Measurements from ENCODE around the gene KIF6.

Gene KIF6

DNA sequence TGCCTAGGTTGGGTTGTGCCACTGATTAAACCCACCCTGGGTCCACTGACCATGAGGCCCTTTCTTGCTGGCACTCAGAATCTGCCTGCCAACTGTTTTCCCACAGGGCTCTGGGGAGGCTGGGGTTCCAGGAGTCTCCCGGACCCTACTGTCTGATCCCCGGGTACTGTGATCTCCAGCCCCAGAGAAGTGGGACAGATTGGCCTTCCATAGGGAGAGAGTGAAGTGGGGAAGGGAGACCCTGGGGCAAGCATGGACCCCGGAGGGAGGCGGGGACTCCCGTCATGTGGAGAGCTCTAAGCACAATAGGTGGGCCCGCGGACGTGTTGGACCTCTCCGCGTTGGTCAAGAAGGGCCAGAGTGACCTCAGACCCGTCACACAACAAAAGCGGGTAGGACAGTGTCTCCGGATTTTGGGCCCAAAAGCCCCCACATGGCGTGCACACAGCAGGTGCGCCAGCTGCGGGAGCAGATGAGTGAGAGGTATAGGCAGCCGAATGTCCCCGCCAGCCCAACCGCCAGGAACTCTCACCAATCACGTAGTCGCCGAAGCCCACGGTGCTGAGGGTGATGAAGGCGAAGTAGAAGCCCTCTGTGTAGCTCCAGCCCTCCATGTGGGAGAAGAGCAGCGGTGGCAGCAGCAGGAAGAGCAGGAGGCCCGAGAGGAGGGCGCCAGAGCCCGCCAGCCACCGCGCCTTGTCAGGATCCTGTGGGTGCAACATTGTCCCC, 421.6 kb downstream of the KIF6 start:
- H3K4me3 ChIP-seq (ENCODE audit: low read depth, low read length) = no peak overlapping the region
- TF ChIP-seq, protein P1, sequence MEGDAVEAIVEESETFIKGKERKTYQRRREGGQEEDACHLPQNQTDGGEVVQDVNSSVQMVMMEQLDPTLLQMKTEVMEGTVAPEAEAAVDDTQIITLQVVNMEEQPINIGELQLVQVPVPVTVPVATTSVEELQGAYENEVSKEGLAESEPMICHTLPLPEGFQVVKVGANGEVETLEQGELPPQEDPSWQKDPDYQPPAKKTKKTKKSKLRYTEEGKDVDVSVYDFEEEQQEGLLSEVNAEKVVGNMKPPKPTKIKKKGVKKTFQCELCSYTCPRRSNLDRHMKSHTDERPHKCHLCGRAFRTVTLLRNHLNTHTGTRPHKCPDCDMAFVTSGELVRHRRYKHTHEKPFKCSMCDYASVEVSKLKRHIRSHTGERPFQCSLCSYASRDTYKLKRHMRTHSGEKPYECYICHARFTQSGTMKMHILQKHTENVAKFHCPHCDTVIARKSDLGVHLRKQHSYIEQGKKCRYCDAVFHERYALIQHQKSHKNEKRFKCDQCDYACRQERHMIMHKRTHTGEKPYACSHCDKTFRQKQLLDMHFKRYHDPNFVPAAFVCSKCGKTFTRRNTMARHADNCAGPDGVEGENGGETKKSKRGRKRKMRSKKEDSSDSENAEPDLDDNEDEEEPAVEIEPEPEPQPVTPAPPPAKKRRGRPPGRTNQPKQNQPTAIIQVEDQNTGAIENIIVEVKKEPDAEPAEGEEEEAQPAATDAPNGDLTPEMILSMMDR (IDR thresholded peaks at IDR 0.05; ENCODE audit: low read depth, low read length) = no peak
- no peaks in the 10 kb centered on the region for H3K36me3 ChIP-seq
- no peak for DNase-seq
- H3K9me3 ChIP-seq (ENCODE audit: severe bottlenecking) = no peaks in the 10 kb centered on the region
- no peak overlapping the region for H3K27ac ChIP-seq
- H3K27me3 ChIP-seq (ENCODE audit: insufficient read depth, low read depth, severe bottlenecking) = no peaks in the 10 kb centered on the region

DNA sequence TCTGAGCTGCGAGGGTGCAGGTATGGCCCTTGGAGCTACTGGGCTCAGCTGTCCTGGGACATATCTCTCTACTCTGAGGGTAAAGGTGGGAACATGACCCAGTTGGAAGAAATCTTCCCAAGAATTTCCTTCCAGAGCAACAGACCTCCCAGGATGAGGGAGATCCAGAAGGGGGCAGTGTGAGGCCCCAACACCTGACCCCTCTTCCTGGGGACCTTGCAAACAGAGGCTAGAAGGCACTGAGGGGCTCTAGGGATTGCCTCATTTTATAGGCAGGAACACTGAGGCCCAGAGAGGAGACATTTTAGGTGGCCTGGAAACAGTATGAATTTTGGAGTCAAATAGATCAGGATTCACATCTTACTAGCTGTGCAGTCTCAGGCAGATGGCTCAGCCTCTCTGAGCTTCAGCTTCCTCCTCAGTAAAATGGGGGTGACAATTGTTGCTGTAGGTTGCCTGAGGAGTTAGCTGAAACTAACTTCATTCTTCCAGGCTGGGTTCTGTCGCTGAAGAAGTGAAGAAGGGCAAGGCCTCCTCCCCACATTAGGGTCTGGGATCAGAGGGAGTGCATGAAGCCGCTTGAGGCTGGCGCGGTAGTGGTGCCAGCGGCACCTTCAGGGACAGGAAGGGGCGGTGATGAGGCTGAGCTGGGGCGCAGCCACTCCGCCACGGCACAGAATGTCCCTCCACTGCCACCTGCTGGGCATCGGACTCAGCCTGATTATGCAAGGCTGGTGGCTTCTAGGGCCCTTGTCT, 422.4 kb downstream of the KIF6 start:
- Histone ChIP-seq H3K4me3 (ENCODE audit: low read depth, low read length) (0 out of 2 replicates have a peak overlapping the region, but pooled peaks have one; percentile 13), H3K9me3 (ENCODE audit: severe bottlenecking) (no peaks in the 10 kb centered on the region), H3K27ac (no peak overlapping the region), H3K27me3 (ENCODE audit: insufficient read depth, low read depth, severe bottlenecking) (no peaks in the 10 kb centered on the region), H3K36me3 (no peaks in the 10 kb centered on the region)
- TF ChIP-seq, protein P1 (IDR thresholded peaks at IDR 0.05; ENCODE audit: low read depth, low read length) = peak; percentile 100
- DNase-seq = peak; percentile 96

DNA sequence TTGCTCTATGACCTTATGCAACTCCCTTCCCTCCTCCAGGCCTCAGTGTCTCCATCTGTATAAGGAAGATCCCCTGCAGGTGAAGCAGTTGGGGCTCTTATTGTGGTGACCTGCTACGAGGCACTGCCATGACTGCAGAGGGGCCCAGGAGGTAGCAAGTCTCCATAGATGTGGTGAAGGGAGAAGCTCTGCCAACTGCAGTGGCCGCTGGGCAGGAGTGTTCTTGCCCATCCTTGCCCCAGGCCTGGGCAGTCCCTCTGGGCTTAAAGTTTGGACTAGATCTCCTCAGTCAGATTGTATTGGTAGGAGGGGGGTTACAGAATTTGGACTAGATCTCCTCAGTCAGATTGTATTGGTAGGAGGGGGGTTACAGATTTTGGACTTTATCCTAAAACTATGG, 423.2 kb downstream of the KIF6 start:
- Histone ChIP-seq H3K4me3 (ENCODE audit: low read depth, low read length) (no peak overlapping the region), H3K27ac (no peak overlapping the region), H3K27me3 (ENCODE audit: insufficient read depth, low read depth, severe bottlenecking) (no peaks in the 10 kb centered on the region), H3K9me3 (ENCODE audit: severe bottlenecking) (no peaks in the 10 kb centered on the region), H3K36me3 (no peaks in the 10 kb centered on the region)
- TF ChIP-seq, protein P1 (IDR thresholded peaks at IDR 0.05; ENCODE audit: low read depth, low read length) = no peak
- no peak for DNase-seq

DNA sequence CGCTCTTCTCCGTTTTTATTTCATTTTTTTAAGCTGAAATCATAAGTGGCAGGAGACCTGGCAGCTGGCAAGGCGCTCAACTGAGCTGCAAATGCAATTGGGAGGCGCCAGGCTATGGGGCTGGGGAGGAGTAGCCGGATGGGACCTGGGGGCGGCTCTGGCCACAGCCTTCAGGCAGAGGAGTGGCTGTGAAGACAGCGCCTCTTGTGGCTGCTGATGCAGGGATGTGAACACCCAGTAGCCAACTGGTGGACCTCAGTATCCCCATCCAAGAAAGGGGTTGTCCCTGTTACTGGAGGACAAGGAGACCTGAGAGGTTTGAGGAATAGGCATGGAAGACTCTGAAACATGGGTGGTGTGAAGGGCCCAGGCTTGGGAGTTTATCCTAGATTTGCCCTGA, 423.6 kb downstream of the KIF6 start:
- peak; percentile 49 for DNase-seq
- TF ChIP-seq, protein P1 (IDR thresholded peaks at IDR 0.05; ENCODE audit: low read depth, low read length) = peak; percentile 66

DNA sequence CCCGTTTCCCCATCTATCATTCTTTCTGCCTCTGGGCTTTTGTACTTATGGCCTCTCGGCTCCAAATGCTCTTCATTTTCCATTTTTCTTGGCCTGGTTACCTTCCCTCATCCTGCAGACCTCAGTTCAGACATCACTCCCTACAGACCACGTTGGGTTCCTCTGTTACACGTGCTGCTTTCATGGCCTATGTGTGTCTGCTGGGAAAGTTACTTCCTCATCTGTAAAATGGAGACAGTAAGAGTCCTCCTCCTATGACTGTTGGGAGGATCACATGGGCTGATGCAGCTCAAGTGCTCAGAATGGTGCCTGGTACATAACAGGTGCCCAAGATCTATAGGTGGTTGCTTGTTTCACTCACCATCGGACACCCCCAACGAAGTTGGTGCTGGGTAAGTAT, 424.5 kb downstream of the KIF6 start:
- TF ChIP-seq, protein P1 (IDR thresholded peaks at IDR 0.05; ENCODE audit: low read depth, low read length) = no peak
- Histone ChIP-seq H3K27ac (no peak overlapping the region), H3K4me3 (ENCODE audit: low read depth, low read length) (no peak overlapping the region), H3K9me3 (ENCODE audit: severe bottlenecking) (no peaks in the 10 kb centered on the region), H3K36me3 (no peaks in the 10 kb centered on the region), H3K27me3 (ENCODE audit: insufficient read depth, low read depth, severe bottlenecking) (no peaks in the 10 kb centered on the region)
- no peak for DNase-seq

More for the DNA sequence above, 423.6 kb downstream of the KIF6 start:
- no peaks in the 10 kb centered on the region for H3K36me3 ChIP-seq
- no peak overlapping the region for H3K4me3 ChIP-seq (ENCODE audit: low read depth, low read length)
- no peak overlapping the region for H3K27ac ChIP-seq
- no peaks in the 10 kb centered on the region for H3K27me3 ChIP-seq (ENCODE audit: insufficient read depth, low read depth, severe bottlenecking)
- no peaks in the 10 kb centered on the region for H3K9me3 ChIP-seq (ENCODE audit: severe bottlenecking)
